HCT116 (cell line): ENCODE results near the gene PLAC8. TPM values are rescaled to one million over a fixed set of nuclear protein-coding genes. Genes with fewer than 3 reads are reported as not detected.

Experiments used
- ATAC-seq: fragments of 200-7000 bp; cut with Tn5 transposase; 2 replicates; pipeline ENCODE4 v1.9.1; 2020; ENCODE audit warnings: mild to moderate bottlenecking, moderate library complexity
- BruUV-seq: library from RNA; stranded (reverse); fragments of 400-500 nt; replicated peaks from 2 replicates; lab custom pipeline; 2021; lab: Mats Ljungman, UMichigan
- CTCF ChIA-PET: fragments of 300-600 bp; sonication (Branson Sonifier 250); formaldehyde crosslinking; loops from one replicate; lab custom pipeline; 2021; ENCODE audit warnings: antibody characterized with exemption; lab: Charles Lee
- POLR2A ChIA-PET: fragments of 300-600, 350-600 bp; sonication (Branson Sonifier 250); formaldehyde crosslinking; loops from one replicate; lab custom pipeline; 2021; ENCODE audit warnings: antibody characterized with exemption; lab: Charles Lee
- RAD21 ChIA-PET, 2 experiments: fragments of 300-600 bp; sonication (Branson Sonifier 250); formaldehyde crosslinking; loops; one replicate each; lab custom pipeline; 2023; ENCODE audit warnings: low total read pairs in 2 of 2; ENCODE audit not compliant: uncharacterized antibody in 2 of 2, unreplicated experiment in 2 of 2, low non-redundant PET in 1 of 2; lab: Charles Lee
- DNase-seq: peaks from one replicate; pipeline ENCODE4 v3.0.0-alpha.2; 2010; ENCODE audit warnings: low read depth, low spot score
- H2AFZ ChIP-seq: fragments of 200-600 bp; shearing (Covaris generic), sonication (generic); 2 replicates; pipeline ENCODE4 v1.6.1; 2017; ENCODE audit warnings: low read depth, mixed run types, mixed read lengths, antibody characterized with exemption, low read length; ENCODE audit not compliant: poor library complexity, severe bottlenecking
- H3K27ac ChIP-seq: 2 replicates; pipeline ENCODE4 v1.5.1; 2012; ENCODE audit warnings: low read depth, low read length
- H3K27me3 ChIP-seq: fragments of 200-600 bp; sonication (generic); 2 replicates; pipeline ENCODE4 v1.6.1; 2016; ENCODE audit warnings: mixed run types, low read length, mixed read lengths; ENCODE audit not compliant: insufficient read depth
- H3K36me3 ChIP-seq, 2 experiments: fragments of 200-500 bp in 1 of 2; fragments of 200-600 bp in 1 of 2; sonication (Bioruptor generic) in 1 of 2; sonication (generic) in 1 of 2; 2 replicates each; pipeline versions ENCODE4 v1.5.1 to v1.6.1; 2014 to 2016; ENCODE audit warnings: low read length in 2 of 2, inconsistent platforms in 1 of 2, mixed read lengths in 1 of 2, mixed run types in 1 of 2; ENCODE audit not compliant: insufficient read depth in 2 of 2, control insufficient read depth in 1 of 2
- H3K4me1 ChIP-seq, 2 experiments: fragments of 200-600 bp in 1 of 2; sonication (generic) in 1 of 2; 2 replicates each; pipeline versions ENCODE4 v1.5.1 to v1.6.1; 2012 to 2017; ENCODE audit warnings: low read length in 2 of 2, inconsistent platforms in 1 of 2, mild to moderate bottlenecking in 1 of 2, mixed read lengths in 1 of 2, mixed run types in 1 of 2, moderate library complexity in 1 of 2; ENCODE audit not compliant: insufficient read depth in 2 of 2, control insufficient read depth in 1 of 2
- H3K4me2 ChIP-seq: fragments of 200-600 bp; sonication (generic); 2 replicates; pipeline ENCODE4 v1.6.1; 2017; ENCODE audit warnings: mixed run types, low read length, mixed read lengths
- H3K4me3 ChIP-seq, 2 experiments: fragments of 200-600 bp in 1 of 2; sonication (generic) in 1 of 2; replicated peaks in 1 of 2; 2 replicates each; pipeline ENCODE4 v1.5.1; 2011 to 2016; ENCODE audit warnings: low read length in 2 of 2, control low read depth in 1 of 2, low read depth in 1 of 2, mild to moderate bottlenecking in 1 of 2, mixed read lengths in 1 of 2, mixed run types in 1 of 2
- H3K79me2 ChIP-seq: fragments of 200-600 bp; sonication (generic); 2 replicates; pipeline ENCODE4 v1.6.1; 2017; ENCODE audit warnings: mild to moderate bottlenecking, mixed run types, low read length, moderate library complexity, mixed read lengths; ENCODE audit not compliant: insufficient read depth
- H3K9ac ChIP-seq: fragments of 200-600 bp; sonication (generic); 2 replicates; pipeline ENCODE4 v1.6.1; 2016; ENCODE audit warnings: low read length, mixed read lengths
- H3K9me2 ChIP-seq: fragments of 200-600 bp; sonication (generic), shearing (Covaris generic); 2 replicates; pipeline ENCODE4 v1.6.1; 2017; ENCODE audit warnings: mixed run types, mild to moderate bottlenecking, moderate library complexity; ENCODE audit not compliant: insufficient read depth
- H3K9me3 ChIP-seq, 2 experiments: fragments of 200-500 bp in 1 of 2; fragments of 200-600 bp in 1 of 2; sonication (Bioruptor generic) in 1 of 2; sonication (generic) in 1 of 2; 2 replicates each; pipeline ENCODE4 v1.6.1; 2014 to 2017; ENCODE audit warnings: low read length in 2 of 2, mixed read lengths in 2 of 2, inconsistent platforms in 1 of 2, low read depth in 1 of 2, mild to moderate bottlenecking in 1 of 2, mixed run types in 1 of 2, moderate library complexity in 1 of 2; ENCODE audit not compliant: control insufficient read depth in 1 of 2, insufficient read depth in 1 of 2
- H4K20me1 ChIP-seq: fragments of 200-600 bp; sonication (generic), shearing (Covaris generic); 2 replicates; pipeline ENCODE4 v1.6.1; 2017; ENCODE audit warnings: mixed run types, mild to moderate bottlenecking, moderate library complexity; ENCODE audit not compliant: insufficient read depth
- CBX3 ChIP-seq: IDR thresholded peaks from 2 replicates; pipeline ENCODE4 v1.6.1; 2012; ENCODE audit warnings: low read depth
- CEBPB ChIP-seq: IDR thresholded peaks from 2 replicates; pipeline ENCODE4 v1.6.1; 2012; ENCODE audit warnings: low read depth
- ELF1 ChIP-seq: IDR thresholded peaks from 2 replicates; pipeline ENCODE4 v1.6.1; 2012; ENCODE audit warnings: low read depth, borderline replicate concordance
- EZH2 ChIP-seq: fragments of 200-600 bp; sonication (generic); IDR thresholded peaks from 2 replicates; pipeline ENCODE4 v1.6.1; 2017; ENCODE audit warnings: antibody characterized with exemption, mixed run types
- EZH2phosphoT487 ChIP-seq: fragments of 200-600 bp; IDR thresholded peaks from 2 replicates; pipeline ENCODE4 v1.6.1; 2018; ENCODE audit warnings: antibody characterized with exemption, borderline replicate concordance
- FOSL1 ChIP-seq: IDR thresholded peaks from 2 replicates; pipeline ENCODE4 v1.6.1; 2012; ENCODE audit warnings: low read depth
- MAX ChIP-seq: IDR thresholded peaks from 2 replicates; pipeline ENCODE4 v1.6.1; 2012
- POLR2AphosphoS5 ChIP-seq: IDR thresholded peaks from 2 replicates; pipeline ENCODE4 v1.6.1; 2011; ENCODE audit warnings: mild to moderate bottlenecking, low read depth, low read length, moderate library complexity
- REST ChIP-seq: IDR thresholded peaks from 2 replicates; pipeline ENCODE4 v1.6.1; 2012; ENCODE audit warnings: low read depth
- SIN3A ChIP-seq: IDR thresholded peaks from 2 replicates; pipeline ENCODE4 v1.6.1; 2012; ENCODE audit warnings: low read depth
- SP1 ChIP-seq: IDR thresholded peaks from 2 replicates; pipeline ENCODE4 v1.6.1; 2012; ENCODE audit warnings: low read depth
- SRF ChIP-seq: IDR thresholded peaks from 2 replicates; pipeline ENCODE4 v1.6.1; 2012; ENCODE audit warnings: low read depth
- ZFX ChIP-seq: fragments of 450-650 bp; IDR thresholded peaks from 2 replicates; pipeline ENCODE4 v1.6.1; 2017
- ZNF274 ChIP-seq: fragments of 200-500 bp; sonication (Bioruptor generic); IDR thresholded peaks from 2 replicates; pipeline ENCODE4 v1.6.1; 2014; ENCODE audit warnings: mild to moderate bottlenecking, low read depth, low read length, inconsistent platforms
- intact Hi-C: fragments of 100-400 bp; cut with micrococcal nuclease; formaldehyde crosslinking; loops from 2 replicates; pipeline ENCODE4 v1.10.0; 2022
- total RNA-seq: library from RNA; stranded (reverse); gene quantifications from one replicate; pipeline ENCODE4 v1.2.1, GENCODE V29; 2021; ENCODE audit not compliant: unreplicated experiment

Gene PLAC8
- total RNA-seq, 1 experiment from 2014 or later: 0.61 TPM

GRCh38 chr4:83108101-83108861, 6.2 kb downstream of the PLAC8 start:
- Histone ChIP-seq H3K9me2 (no peaks in the 10 kb centered on the region), H3K4me3 (no peak overlapping the region), H3K9me3 (no peaks in the 10 kb centered on the region), H3K36me3 (no peaks in the 10 kb centered on the region), H3K9ac (no peak overlapping the region), H3K27ac (no peak overlapping the region), H4K20me1 (no peaks in the 10 kb centered on the region), H3K27me3 (no peaks in the 10 kb centered on the region), H3K4me2 (no peak overlapping the region), H3K79me2 (no peaks in the 10 kb centered on the region), H2AFZ (no peak overlapping the region), H3K4me1 (peaks cover 3 to 13% of the 10 kb centered on the region in 2 experiments; a peak in 3 of 4 replicates)
- DNase-seq: no peak
- no TSS peak for BruUV-seq
- intact Hi-C loops: no loop called here
- ChIA-PET RAD21 (no interaction called here), CTCF (no interaction called here), POLR2A (no interaction called here)
- no peak for ATAC-seq
- TF ChIP-seq SRF (no peak), POLR2AphosphoS5 (no peak), CEBPB (no peak), FOSL1 (no peak), SP1 (no peak), ZNF274 (no peak), MAX (no peak), CBX3 (no peak), REST (no peak), SIN3A (no peak), EZH2phosphoT487 (no peak), ELF1 (no peak), EZH2 (no peak), ZFX (no peak)
- TF ChIP-seq, all 23 proteins: peak for 0
